Activated CD4-positive, alpha-beta T cell treated with anti-CD3 and anti-CD28 coated beads, Interleukin-2, amount 50 U/mL, for 24 hours (primary cell): ENCODE data around the gene TSPAN16.

ENCODE experiments used
- DNase-seq, 2 donors: peaks; one replicate each; pipeline ENCODE4 v3.0.0-alpha.2; 2020; ENCODE audit warnings: low read depth in 1 of 2, low spot score in 1 of 2

Gene TSPAN16

DNA sequence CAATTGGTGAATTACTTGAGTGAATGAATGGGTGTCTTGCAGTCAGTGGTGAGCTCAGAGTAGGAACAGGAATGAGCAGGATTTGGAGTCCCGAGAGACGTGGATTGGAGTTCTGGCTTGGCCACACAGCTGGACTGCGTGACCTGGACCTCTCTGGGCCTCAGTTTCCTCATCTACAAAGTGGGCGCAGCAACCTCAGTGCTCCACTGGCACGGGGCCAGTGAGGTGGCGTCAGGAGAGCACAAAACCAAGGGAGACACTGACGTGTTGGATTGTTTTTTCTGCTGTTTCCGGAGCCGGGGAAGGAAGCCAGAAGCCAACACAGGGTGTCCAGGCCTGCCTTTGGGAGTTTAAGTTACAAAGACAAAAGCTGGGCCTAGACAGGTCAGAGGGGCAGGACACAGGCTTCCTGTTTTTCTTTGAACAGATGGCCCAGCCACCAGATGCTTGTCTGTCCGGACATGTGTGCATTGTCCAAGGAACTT lies 27.1 kb upstream of the TSPAN16 start:
- DNase-seq = no peak

DNA sequence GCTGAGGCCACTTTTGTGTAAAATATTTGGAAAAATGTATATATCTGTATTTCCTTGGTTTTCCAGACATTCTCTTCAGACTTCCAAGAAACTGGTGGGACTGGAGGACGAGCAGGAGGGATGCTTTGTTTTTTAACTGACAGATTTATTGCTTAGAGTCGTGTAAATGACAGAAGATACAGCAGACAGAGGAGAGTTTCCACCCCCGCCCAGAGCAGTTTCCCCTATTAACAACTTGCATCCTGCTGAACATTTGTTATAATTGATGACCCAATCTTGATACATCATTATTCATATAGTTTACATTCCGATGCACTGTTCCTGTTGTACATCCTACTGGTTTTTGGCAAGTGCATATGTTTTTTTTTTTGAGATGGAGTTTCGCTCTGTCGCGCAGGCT lies 26.6 kb upstream of the TSPAN16 start:
- DNase-seq = no peak

DNA sequence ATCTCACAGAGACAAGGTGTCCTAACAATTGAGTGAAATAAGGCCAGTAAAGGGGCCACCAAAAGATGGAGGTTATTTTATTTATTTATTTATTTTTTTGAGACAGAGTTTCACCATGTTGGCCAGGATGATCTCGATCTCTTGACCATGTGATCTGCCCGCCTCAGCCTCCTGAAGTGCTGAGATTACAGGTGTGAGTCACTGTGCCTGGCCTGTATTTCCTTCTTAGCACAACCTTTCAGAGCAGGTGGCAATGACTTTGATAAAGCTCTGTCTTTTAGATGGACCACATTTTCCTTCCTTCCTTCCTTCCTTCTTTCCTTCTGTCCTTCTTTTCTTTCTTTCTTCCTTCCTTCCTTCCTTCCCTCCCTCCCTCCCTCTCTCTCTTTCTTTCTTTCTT lies 22.7 kb upstream of the TSPAN16 start:
- no peak for DNase-seq

DNA sequence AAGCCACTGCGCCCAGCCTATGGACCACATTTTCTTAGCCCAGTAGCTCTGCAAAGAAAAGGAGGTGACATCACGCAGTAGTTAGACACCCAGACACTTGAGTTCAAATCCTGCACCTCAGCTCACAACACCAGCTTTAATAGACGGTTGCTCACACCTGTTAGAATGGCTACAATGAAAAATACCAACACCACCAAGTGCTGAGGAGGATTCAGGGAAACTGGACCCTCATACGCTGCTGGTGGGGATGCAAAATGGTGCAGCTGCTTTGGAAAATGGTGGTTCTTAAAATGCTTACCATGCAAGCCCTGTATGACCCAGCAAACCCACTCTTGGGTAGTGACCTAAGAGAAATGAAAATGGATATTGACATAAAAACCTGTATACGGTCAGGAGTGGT lies 22.0 kb upstream of the TSPAN16 start:
- no peak for DNase-seq

DNA sequence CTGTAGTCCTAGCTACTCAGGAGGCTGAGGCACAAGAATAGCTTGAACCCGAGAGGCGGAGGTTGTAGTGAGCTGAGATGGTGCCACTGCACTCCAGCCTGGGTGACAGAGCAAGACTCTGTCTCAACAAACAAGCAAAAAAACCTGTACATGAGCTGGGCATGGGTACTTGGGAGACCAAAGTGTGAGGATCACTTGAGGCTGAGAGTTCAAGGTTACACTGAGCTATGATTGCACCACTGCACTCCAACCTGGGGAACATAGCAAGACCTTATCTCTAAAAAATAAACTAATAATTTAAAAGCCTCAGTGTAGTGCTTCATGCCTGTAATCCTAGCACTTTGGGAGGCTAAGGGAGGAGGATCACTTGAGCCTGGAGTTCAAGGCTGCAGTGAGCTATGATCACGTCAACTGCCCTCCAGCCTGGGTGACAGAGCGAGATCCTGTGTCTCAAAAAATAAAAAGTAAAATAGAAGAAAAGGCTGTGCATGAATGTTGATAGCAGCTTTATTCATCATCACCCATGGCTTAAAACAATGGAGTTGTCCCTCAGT lies 21.4 kb upstream of the TSPAN16 start:
- DNase-seq = no peak

DNA sequence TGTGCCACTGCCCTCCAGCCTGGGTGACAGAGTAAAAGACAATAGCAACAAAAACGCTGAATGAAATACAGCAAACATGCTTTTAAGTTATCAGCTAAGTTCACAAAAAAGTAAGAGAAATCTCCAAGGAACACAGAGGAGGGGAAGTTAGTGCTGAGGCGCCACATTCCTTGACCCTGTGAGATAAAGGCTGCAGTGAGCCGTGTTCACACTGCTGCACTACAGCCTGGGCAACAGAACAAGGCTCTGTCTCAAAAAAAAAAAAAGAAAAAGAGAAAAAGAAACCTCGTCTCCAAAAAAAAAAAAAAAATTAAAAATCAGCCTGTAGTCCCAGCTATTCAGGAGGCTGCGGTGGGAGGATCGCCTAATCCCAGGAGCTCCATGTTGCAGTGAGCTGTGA lies 17.3 kb upstream of the TSPAN16 start:
- DNase-seq = no peak

DNA sequence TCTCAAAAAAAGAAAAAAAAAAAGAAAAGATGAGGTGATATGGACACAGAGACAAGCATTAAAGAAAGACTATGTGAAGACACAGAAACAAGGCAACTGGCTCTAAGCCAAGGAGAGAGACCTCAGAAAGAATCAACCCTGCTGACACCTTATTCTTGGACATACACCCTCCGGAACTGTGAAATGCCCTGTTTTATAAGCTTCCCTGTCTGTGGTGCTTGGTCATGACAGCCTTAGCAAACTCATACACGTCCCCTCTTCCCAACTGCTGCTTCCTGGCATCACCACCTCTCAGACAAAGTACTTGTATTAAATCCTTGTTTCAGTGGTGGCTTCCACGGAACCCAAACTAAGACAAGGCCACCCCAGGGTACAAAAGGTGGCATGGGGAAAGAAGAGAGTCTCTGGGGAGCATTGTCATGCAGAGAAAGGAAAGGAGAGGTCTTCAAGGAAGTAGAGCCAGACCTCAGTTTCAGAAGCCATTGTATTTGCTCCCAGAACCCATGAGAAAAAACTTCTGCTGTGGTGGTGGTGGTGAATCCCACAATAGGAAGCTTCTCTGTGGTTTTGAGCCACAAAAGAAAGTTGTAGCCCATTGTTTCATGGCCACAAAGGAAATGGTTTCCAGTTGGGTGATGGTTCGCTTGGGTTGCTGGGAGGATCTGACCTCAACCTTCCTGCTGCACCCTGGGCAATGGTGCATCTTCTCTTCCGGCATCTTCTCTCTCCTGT lies 16.3 kb upstream of the TSPAN16 start:
- no peak for DNase-seq

DNA sequence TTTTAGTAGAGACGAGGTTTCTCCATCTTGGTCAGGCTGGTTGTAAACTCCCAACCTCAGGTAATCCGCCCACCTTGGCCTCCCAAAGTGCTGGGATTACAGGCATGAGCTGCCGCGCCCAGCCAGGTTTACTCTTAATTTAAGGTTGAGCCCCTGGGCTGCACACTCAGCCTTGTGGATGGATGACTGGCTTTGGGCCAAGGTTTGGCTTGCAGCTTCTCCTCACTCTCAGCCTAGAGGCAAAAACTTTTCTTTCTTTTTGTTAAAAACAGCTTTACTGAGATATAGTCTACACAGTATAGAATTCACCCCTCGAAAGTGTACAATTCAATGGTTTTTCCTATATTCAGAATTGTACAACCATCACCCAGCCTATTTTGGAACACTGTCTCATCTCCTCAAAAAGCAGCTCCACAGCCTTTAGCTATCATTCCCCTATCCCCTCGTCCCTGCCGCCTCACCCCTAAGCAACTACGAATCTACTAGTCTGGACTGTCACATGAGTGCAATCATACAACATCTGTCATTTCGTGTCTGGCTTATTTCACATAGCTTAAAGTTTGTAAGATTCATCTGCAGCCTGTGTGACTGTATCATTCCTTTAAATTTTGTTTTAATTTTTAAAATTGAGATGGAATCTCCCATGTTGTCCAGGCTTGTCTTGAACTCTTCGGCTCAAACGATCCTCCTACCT lies 14.5 kb upstream of the TSPAN16 start:
- no peak for DNase-seq

DNA sequence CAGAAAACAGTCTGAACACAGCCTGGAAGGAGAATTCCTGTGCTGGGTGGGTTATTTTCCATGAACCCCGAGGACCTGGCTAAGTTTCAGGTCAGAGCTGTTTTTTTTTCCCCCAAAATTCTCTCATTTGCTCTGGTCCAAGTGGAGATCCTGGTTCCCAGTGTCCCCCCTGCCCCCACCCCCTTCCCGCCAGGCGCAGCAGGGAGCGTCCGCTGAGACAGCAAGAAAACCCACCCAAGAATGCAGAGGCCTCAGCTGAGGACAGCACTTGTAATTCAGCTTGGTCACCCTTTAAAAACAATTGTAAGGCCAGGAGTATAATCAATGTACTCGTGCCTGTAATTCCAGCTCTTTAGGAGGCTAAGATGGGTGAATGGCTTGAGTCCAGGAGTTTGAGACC lies 11.4 kb upstream of the TSPAN16 start:
- no peak for DNase-seq

DNA sequence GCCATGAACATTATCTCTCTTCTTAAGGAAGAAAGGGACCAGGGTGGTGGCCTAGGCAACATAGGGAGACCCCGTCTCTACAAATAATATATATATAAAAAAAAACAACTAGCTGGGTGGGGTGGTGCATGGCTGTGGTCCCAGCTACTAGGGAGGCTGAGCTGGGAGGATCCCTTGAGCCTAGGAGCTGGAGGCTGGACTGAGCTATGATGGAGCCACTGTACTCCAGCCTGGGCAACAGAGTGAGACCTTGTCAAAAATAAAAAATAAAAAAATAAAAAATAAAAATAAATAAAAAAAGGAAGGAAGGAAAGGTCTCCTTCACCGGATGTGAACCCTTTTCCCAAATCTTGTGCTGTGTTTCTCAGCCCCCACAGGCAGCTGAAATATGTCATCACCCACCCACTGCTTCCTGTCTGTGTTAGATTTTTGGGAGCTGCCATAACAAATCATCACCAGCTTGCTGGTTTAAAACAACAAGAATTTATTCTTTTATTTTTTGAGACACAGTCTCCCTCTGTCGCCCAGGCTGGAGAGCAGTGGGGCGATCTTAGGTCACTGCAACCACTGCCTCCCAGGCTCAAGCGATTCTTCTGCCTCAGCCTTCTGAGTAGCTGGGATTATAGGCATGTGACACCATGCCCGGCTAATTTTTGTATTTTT lies 9.5 kb upstream of the TSPAN16 start:
- DNase-seq = no peak

DNA sequence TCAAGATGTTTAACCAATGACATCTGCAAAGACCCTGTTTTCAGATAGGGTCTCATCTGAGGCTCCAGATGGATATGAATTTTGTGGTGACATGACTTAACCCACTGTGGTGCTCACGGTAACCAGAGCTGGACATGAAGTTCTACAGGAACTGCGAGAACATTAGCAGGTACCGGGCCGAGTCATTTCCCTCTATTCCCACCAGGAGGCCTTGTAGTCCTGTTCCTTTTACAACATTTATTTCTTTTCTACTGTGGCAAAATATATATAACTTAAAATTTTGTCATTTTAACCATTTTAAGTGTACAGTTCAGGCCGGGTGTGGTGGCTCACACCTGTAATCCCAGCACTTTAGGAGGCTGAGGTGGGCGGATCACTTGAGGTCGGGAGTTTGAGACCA lies 7.6 kb upstream of the TSPAN16 start:
- DNase-seq = no peak

DNA sequence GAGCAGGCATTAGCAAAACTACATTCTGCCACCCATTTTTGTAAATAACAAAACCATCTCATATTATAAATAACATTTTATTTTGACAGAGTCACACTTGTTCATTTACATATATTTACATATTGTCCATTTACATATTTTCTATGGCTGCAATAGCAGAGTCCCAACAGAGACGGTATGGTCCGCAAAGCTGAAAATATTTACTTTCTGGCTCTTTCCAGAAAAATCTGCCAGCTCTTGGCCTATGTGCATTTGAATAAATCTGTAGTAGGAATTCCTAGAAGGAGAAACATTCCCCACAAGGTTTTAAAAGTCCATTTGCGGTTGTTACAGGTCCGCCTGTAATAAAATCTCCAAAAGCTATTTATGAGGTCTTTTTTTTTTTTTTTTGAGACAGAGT lies 5.7 kb upstream of the TSPAN16 start:
- no peak for DNase-seq

DNA sequence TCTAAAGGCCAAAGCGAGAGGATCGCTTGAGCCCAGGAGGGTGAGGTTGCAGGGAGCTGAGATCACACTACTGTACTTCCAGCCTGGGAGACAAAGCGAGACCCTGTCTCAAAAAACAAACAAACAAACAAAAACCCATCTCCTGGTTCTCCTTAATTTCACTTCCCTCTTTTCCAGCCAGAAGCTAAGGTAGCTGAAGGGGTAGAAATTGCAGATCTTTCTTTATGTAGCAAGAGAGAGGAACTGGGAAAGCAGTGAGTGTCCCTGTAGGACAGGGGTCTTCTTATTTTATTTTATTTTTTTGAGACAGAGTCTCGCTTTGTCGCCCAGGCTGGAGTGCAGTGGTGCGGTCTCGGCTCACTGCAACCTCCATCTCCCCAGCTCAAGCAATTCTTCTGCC lies 4.5 kb upstream of the TSPAN16 start:
- DNase-seq = no peak

DNA sequence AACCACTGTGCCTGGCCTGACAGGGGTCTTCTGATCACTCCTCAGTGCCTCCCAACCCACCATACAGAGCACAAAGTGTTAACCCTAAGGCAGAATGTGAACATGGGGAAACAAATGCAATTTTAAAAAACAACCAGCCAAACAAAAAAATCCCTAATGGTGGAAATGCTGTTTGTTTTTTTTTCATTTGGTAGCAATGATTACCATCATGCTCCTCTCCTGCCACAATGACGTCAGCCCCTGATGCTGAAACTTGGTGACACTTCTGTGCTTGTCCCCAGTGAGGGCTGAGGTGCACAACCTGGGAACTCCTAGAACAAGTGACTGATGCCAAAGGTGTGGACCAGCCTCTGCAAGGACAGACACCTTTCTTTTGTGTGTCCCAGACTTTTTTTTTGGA lies 4.0 kb upstream of the TSPAN16 start:
- DNase-seq = no peak

DNA sequence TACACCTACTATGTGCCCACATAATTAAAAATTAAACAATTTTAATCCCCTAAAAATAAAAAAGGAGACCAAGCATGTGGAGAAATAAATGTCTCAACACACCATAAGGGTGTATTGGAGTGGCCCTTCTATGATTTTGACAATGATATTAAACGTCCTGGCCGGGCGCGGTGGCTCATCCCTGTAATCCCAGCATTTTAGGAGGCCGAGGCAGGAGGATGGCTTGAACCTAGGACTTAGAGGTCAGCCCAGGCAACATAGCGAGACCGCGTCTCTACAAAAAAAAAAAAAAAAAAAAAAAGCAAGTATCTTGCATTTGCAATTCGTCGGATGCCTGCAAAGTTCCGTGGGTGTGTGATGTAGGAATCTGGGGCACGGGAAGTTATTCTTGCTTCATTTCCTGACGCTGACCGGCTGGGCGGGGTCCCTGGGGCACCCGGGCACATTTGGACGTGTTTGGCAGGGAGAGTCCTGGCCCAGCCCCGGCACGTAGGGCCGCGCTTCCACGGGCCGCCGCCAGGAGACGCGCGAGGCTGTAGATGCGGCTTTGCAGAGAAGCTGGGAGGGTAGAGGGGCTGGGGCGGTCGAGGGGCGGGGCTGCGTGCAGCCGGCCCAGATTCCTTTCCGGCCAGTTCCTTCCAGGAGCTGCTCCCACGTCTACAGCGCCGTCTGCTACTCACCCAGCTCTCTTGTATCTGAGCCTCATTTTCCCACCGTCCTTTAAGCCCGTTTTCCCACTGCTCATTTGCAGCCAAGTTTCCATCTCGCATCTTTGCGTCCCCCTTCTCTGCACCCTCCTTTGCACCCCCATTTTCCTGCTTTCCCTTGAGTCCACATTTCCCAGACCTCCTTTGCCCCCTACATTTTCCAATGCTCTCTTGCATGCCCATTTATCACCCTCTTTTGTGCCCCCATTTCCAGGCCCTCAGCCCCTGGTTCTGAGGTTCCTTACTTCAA lies 2.2 kb upstream of the TSPAN16 start:
- peak; percentile 73 to 78 for DNase-seq

DNA sequence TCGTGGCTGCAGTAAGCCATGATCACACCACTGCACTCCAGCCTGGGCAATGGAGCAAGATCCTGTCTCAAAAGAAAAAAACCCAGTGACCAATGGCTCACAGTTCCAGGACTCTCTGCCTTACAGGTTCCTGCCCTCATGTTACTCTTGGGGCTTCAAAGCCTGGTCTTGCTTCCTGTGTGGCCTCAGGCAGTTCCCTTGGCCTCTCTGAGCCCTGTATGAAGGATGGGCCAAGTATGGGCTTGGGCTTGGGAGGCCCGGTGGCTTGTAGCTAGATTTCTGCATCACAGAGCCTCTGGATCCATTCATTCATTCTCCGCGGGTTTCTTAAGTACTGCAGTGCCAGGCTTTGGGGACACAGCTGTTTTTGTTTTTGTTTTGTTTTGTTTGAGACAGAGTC lies 780 bp upstream of the TSPAN16 start:
- no peak for DNase-seq

DNA sequence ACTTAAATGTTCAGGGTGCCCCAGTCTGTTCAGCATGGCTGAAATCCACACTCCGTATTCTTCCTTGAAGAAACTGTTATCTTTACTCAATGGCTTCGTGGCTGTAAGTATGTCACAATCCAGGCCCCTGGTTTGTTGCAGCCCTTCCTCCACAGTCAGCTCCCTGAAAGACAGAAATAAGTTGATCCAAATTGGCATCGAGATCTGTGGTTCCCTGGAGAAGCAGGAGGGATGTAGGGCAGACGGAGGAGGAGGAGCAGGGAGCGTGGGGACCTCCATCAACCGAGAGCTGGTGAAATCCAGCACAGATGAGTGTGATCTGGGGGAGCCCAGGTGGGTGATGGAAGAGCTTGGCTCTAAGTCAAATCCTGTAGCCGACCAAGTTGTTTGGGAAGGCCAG lies 304 bp downstream of the TSPAN16 start:
- DNase-seq = no peak

DNA sequence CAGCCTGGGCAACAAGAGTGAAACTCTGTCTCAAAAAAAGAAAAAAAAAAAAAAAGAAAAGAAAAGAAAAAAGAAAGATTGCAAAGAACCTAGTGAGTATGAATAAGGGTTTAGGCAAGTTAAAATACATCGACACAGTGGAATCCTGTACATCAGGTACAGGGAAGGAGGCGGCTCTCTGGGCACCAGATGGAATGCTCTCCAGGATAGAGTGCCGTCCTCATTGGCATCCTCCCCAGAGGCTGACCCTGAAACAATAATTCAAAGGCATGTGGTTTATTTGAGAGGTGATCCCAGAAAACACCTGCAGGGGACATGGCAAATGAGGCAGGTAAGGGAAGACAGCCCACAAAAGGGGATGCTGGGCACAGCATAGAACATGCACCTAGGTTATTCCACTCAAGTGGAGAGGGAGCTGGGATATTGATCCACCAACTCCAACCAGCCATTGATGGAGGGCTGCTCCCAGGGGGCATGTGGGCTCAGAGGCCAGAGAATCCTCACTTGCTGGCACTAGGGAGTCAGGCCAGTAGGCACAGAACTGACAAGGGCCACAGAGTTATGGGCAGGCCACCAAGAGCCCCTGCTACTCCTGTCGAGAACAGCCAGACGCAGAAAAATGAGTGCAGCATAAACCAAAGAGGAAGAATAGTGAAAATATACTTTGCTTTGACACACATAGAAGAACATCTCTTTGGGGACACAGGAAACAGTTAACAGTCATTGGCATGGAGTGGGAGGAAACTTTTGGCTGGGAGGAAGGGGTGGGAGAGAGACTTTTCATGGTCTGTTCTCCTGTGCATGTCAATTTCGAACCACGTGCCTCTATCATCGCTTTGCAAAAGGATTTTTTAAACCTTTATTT lies 4.2 kb downstream of the TSPAN16 start:
- no peak for DNase-seq

DNA sequence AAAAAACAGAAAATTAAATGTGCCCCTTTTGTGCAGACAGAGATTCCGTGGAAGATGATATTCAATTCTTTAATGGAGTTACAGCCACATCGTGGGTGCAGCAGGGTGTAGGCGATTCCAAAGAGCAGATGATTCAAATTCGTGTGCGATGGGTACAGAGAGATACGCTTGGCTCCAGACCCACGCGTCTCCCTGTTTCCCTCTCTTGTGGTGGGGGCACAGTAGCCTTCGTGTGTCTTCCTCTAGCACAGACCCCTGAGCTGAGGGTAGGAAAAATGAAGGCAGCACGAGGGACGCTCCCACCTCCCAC lies 4.8 kb downstream of the TSPAN16 start:
- no peak for DNase-seq

DNA sequence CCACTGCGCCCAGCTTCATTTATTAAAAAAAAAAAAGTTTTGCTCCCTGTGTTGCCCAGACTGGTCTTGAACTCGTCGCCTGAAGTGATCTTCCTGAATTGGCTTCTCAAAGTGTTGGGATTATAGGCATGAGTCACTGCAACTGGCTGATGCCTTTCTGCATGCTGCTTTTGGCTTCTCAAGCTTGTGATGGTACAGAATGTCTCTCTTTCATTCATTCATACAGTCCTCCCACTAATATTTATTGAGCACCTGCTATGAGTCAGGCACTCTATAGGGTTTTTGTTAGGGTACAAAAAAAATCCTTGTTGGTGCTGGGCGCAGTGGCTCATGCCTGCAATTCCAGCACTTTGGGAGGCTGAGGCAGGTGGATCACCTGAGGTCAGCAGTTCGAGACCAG lies 9.0 kb downstream of the TSPAN16 start:
- no peak for DNase-seq
